ACC112 (cell line): ENCODE data around the gene GAS7.

Source experiments
- H2AFZ ChIP-seq: fragments of 200-600 bp; sonication (generic); one replicate; pipeline ENCODE4 v1.6.0; 2017; ENCODE audit warnings: antibody characterized with exemption, low read length; ENCODE audit not compliant: unreplicated experiment
- H3K27ac ChIP-seq: fragments of 200-600 bp; sonication (generic); 2 replicates; pipeline ENCODE4 v1.5.1; 2014; ENCODE audit warnings: low read depth, mild to moderate bottlenecking, antibody characterized with exemption, low read length, moderate library complexity
- H3K27me3 ChIP-seq: fragments of 200-600 bp; sonication (generic); 2 replicates; pipeline ENCODE4 v1.6.1; 2014; ENCODE audit warnings: mild to moderate bottlenecking, antibody characterized with exemption, low read length, moderate library complexity, mixed read lengths; ENCODE audit not compliant: insufficient read depth
- H3K36me3 ChIP-seq: fragments of 200-600 bp; sonication (generic); 2 replicates; pipeline ENCODE4 v1.6.1; 2016; ENCODE audit warnings: mild to moderate bottlenecking, antibody characterized with exemption, low read length, moderate library complexity, mixed read lengths; ENCODE audit not compliant: insufficient read depth
- H3K4me1 ChIP-seq: fragments of 200-600 bp; sonication (generic); one replicate; pipeline ENCODE4 v1.6.1; 2016; ENCODE audit warnings: low read length, mixed read lengths; ENCODE audit not compliant: insufficient read depth, unreplicated experiment, control insufficient read depth
- H3K4me3 ChIP-seq: fragments of 200-600 bp; sonication (generic); 2 replicates; pipeline ENCODE4 v1.5.1; 2014; ENCODE audit warnings: mild to moderate bottlenecking, low read depth, low read length
- H3K79me2 ChIP-seq: fragments of 200-600 bp; sonication (generic); one replicate; pipeline ENCODE4 v1.6.0; 2016; ENCODE audit warnings: low read length; ENCODE audit not compliant: control insufficient read depth, unreplicated experiment, insufficient read depth

Gene GAS7

GRCh38 chr17:9912121-9913099 is 286.0 kb downstream of the GAS7 start:
- Histone ChIP-seq H3K36me3 (no peaks in the 10 kb centered on the region), H3K4me1 (no peaks in the 10 kb centered on the region), H3K4me3 (no peak overlapping the region), H3K27me3 (no peaks in the 10 kb centered on the region), H3K27ac (no peak overlapping the region), H3K79me2 (no peaks in the 10 kb centered on the region), H2AFZ (no peak overlapping the region)

- H3K79me2 ChIP-seq, result no peaks in the 10 kb centered on the region
- H3K4me1 ChIP-seq, result no peaks in the 10 kb centered on the region
- H3K27ac ChIP-seq, result no peak overlapping the region
- no peak overlapping the region for H2AFZ ChIP-seq
- no peaks in the 10 kb centered on the region for H3K27me3 ChIP-seq
- no peak overlapping the region for H3K4me3 ChIP-seq
- no peaks in the 10 kb centered on the region for H3K36me3 ChIP-seq
Observed at GRCh38 chr17:9911089-9911488, 287.3 kb downstream of the GAS7 start.

- Histone ChIP-seq H3K27me3 (no peaks in the 10 kb centered on the region), H2AFZ (no peak overlapping the region), H3K27ac (no peak overlapping the region)
Observed at GRCh38 chr17:9908649-9909042, 289.8 kb downstream of the GAS7 start.

GRCh38 chr17:9907883-9908648 is 290.3 kb downstream of the GAS7 start:
- no peak overlapping the region for H2AFZ ChIP-seq
- H3K36me3 ChIP-seq, result no peaks in the 10 kb centered on the region
- H3K4me1 ChIP-seq, result no peaks in the 10 kb centered on the region
- no peaks in the 10 kb centered on the region for H3K27me3 ChIP-seq
- H3K79me2 ChIP-seq, result no peaks in the 10 kb centered on the region
- H3K4me3 ChIP-seq, result no peak overlapping the region
- H3K27ac ChIP-seq, result no peak overlapping the region

More at GRCh38 chr17:9908649-9909042, 289.8 kb downstream of the GAS7 start:
- no peaks in the 10 kb centered on the region for H3K4me1 ChIP-seq
- no peak overlapping the region for H3K4me3 ChIP-seq
- no peaks in the 10 kb centered on the region for H3K79me2 ChIP-seq
- H3K36me3 ChIP-seq, result no peaks in the 10 kb centered on the region

- H3K27ac ChIP-seq, result no peak overlapping the region
- H3K79me2 ChIP-seq, result no peaks in the 10 kb centered on the region
- H2AFZ ChIP-seq, result no peak overlapping the region
- no peaks in the 10 kb centered on the region for H3K4me1 ChIP-seq
- H3K36me3 ChIP-seq, result no peaks in the 10 kb centered on the region
- H3K27me3 ChIP-seq, result no peaks in the 10 kb centered on the region
- H3K4me3 ChIP-seq, result no peak overlapping the region
Observed at GRCh38 chr17:9907131-9907530, 291.3 kb downstream of the GAS7 start.

- Histone ChIP-seq H3K36me3 (no peaks in the 10 kb centered on the region), H2AFZ (no peak overlapping the region), H3K4me1 (no peaks in the 10 kb centered on the region), H3K27me3 (no peaks in the 10 kb centered on the region), H3K79me2 (no peaks in the 10 kb centered on the region), H3K27ac (no peak overlapping the region), H3K4me3 (no peak overlapping the region)
Observed at GRCh38 chr17:9906616-9907015, 291.8 kb downstream of the GAS7 start.

GRCh38 chr17:9905902-9906301 is 292.5 kb downstream of the GAS7 start:
- H3K4me3 ChIP-seq, result no peak overlapping the region
- no peak overlapping the region for H3K27ac ChIP-seq

GRCh38 chr17:9905078-9905415 is 293.4 kb downstream of the GAS7 start, which contains the start of gene RCVRN:
TSS of gene RCVRN (minus strand) at chr17:9905271. CDS start at chr17:9905180, 91 bp downstream.
- no peak within 1 kb of the TSS for H3K27ac ChIP-seq
- no peak within 1 kb of the TSS for H2AFZ ChIP-seq
- H3K4me3 ChIP-seq, result no peak within 1 kb of the TSS
- H3K4me1 ChIP-seq, result peaks cover 5% of the 10 kb centered on the region
- no peaks in the 10 kb centered on the region for H3K27me3 ChIP-seq
- H3K36me3 ChIP-seq, result no peaks in the 10 kb centered on the region
- H3K79me2 ChIP-seq, result no peaks in the 10 kb centered on the region

More at GRCh38 chr17:9905902-9906301, 292.5 kb downstream of the GAS7 start:
- H3K36me3 ChIP-seq, result no peaks in the 10 kb centered on the region
- H2AFZ ChIP-seq, result no peak overlapping the region
- H3K4me1 ChIP-seq, result no peaks in the 10 kb centered on the region
- no peaks in the 10 kb centered on the region for H3K27me3 ChIP-seq
- H3K79me2 ChIP-seq, result no peaks in the 10 kb centered on the region

GRCh38 chr17:9904277-9905077 is 293.9 kb downstream of the GAS7 start:
- Histone ChIP-seq H3K79me2 (no peaks in the 10 kb centered on the region), H3K27ac (no peak overlapping the region)

GRCh38 chr17:9902120-9902519 is 296.3 kb downstream of the GAS7 start:
- Histone ChIP-seq H3K79me2 (no peaks in the 10 kb centered on the region), H3K36me3 (no peaks in the 10 kb centered on the region), H3K27me3 (no peaks in the 10 kb centered on the region), H3K4me3 (no peak overlapping the region), H2AFZ (no peak overlapping the region), H3K4me1 (peaks cover 6% of the 10 kb centered on the region), H3K27ac (no peak overlapping the region)

More at GRCh38 chr17:9904277-9905077, 293.9 kb downstream of the GAS7 start:
- Histone ChIP-seq H3K27me3 (no peaks in the 10 kb centered on the region), H3K4me3 (no peak overlapping the region), H3K4me1 (peaks cover 6% of the 10 kb centered on the region), H3K36me3 (no peaks in the 10 kb centered on the region), H2AFZ (no peak overlapping the region)
